GM18858 (cell line): Measurements from ENCODE around the gene MOAP1.
"Not testable (repeated sequence)": the region's sequence is repeated elsewhere in the genome, so short reads cannot be mapped to it uniquely, and the experiment has no call there.

ENCODE experiments used
- ATAC-seq: cut with Tn5 transposase; IDR thresholded peaks from one replicate; pipeline ENCODE4 v1.9.1; 2021; ENCODE audit not compliant: unreplicated experiment

The MOAP1 gene

GRCh38 chr14:93148979-93149378, 35.7 kb downstream of the MOAP1 start:
- no peak for ATAC-seq

- ATAC-seq: no peak
Observed at GRCh38 chr14:93146119-93146518, 38.6 kb downstream of the MOAP1 start.

GRCh38 chr14:93142854-93143652, 41.6 kb downstream of the MOAP1 start:
- ATAC-seq: no peak

- no peak for ATAC-seq
Observed at GRCh38 chr14:93137864-93138263, 46.8 kb downstream of the MOAP1 start.

GRCh38 chr14:93136508-93136907, 48.2 kb downstream of the MOAP1 start:
- ATAC-seq: not testable (repeated sequence)

- no peak for ATAC-seq
Observed at GRCh38 chr14:93136009-93136408, 48.7 kb downstream of the MOAP1 start.

- no peak for ATAC-seq
Observed at GRCh38 chr14:93135399-93135798, 49.3 kb downstream of the MOAP1 start.

- no peak for ATAC-seq
Observed at GRCh38 chr14:93133464-93133863, 51.2 kb downstream of the MOAP1 start.

GRCh38 chr14:93132472-93133065, 52.1 kb downstream of the MOAP1 start:
- no peak for ATAC-seq
